Measurements from ENCODE around the gene WDR73. TPM values are rescaled to one million over a fixed set of nuclear protein-coding genes. Genes with fewer than 3 reads are reported as not detected.

WDR73 gene
- total RNA-seq, 1 donor from 2014 or later: 24.5 TPM

Other genes with a start within 250 kb of the WDR73 start
- 13.3 and 20.1 TPM in 2 replicates for gene ZSCAN2, start 53.3 kb downstream of the WDR73 start, total RNA-seq
- 1.7 and 4.9 TPM in 2 replicates for gene NMB, start 3.9 kb upstream of the WDR73 start, total RNA-seq
- 178 and 182 TPM in 2 replicates for gene SEC11A, start 61.9 kb upstream of the WDR73 start, total RNA-seq
- 13.3 and 13.7 TPM in 2 replicates for gene ZNF592, start 94.3 kb upstream of the WDR73 start, total RNA-seq
- gene ALPK3, start 163.1 kb upstream of the WDR73 start, total RNA-seq: 172 and 190 TPM in 2 replicates
- not detected in 2 replicates for gene SLC28A1, start 230.4 kb upstream of the WDR73 start, total RNA-seq

All from myocyte (in vitro differentiated cells).